ENCODE results near the gene BST2. TPM values are rescaled to one million over a fixed set of nuclear protein-coding genes. Genes with fewer than 3 reads are reported as not detected.

BST2 gene
- total and polyA plus RNA-seq, 9 of the 15 experiments (the other 6 are each of a cell fraction or from before 2014, with no cell fraction given), result 11.2 to 232 (median 151) TPM

DNA sequence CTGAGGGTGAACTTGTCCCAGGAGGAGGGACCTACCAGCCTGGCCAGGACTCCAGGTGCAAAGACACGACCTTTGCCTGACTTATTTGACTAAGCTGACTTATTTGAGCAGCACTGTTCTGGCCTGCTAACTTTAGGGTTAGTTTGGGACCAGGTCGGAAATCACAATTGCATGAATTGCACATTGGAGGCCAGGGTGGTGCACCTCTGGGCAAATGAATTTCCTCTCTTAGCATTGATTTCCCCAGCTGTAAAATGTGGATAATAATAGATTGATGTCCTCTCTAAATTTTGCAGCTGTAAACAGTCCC, 1.4 kb upstream of the BST2 start:
- DNase-seq (ENCODE audit: extremely low read depth in 1 of 4, low spot score in 3 of 4) (no peak), FAIRE-seq (no peak), ATAC-seq (no peak)
- TF ChIP-seq ZZZ3 (IDR thresholded peaks at IDR 0.05) (no peak), ZC3H4 (CRISPR knock-in tag; IDR thresholded peaks at IDR 0.05; ENCODE audit: borderline replicate concordance) (peak; percentile 62; the same call in 1 of the 2 replicates)
- BruUV-seq (replicated peaks), result TSS peak; percentile 50
- Histone ChIP-seq H3K9ac (ENCODE audit: insufficient read depth in 1 of 2, low read depth in 2 of 2, low read length in 2 of 2) (peak overlapping the region; percentile 78 to 93; a peak in 3 of 4 replicates), H2AFZ (ENCODE audit: low read depth, low read length) (0 out of 2 replicates have a peak overlapping the region, but pooled peaks have one; percentile 32), H4K20me1 (replicated peaks; ENCODE audit: control insufficient read depth, insufficient read depth, low read length) (0 out of 2 replicates have a peak, but pooled peaks cover 3% of the 10 kb centered on the region), H3K9me3 (replicated peaks; ENCODE audit: control insufficient read depth, insufficient read depth, low read depth, low read length) (no peaks in the 10 kb centered on the region), H3K4me1 (replicated peaks in 1 of 2; ENCODE audit: control insufficient read depth in 2 of 2, insufficient read depth in 2 of 2, low read length in 2 of 2) (peaks cover 12 to 35% of the 10 kb centered on the region in 2 experiments; a peak in 4 of 5 replicates), H3K79me2 (ENCODE audit: control insufficient read depth, insufficient read depth, low read length) (peaks cover 59% of the 10 kb centered on the region), H3K9me1 (ENCODE audit: control insufficient read depth, insufficient read depth, low read length) (no peaks in the 10 kb centered on the region), H3K4me2 (ENCODE audit: insufficient read depth, low read length) (peak overlapping the region; percentile 92), H3K4me3 (peak overlapping the region; percentile 53), H3K27me3 (ENCODE audit: control insufficient read depth in 2 of 2, insufficient read depth in 2 of 2, low read length in 2 of 2) (no peaks in the 10 kb centered on the region), H3K36me3 (ENCODE audit: control insufficient read depth, insufficient read depth, low read length) (peaks cover 17% of the 10 kb centered on the region; the same call in 2 of the 3 replicates), H3K27ac (ENCODE audit: extremely low read depth, low read depth, low read length) (peak overlapping the region; percentile 69)
- in situ Hi-C loops (cut with MboI) (no loop called here), intact Hi-C loops (cut with micrococcal nuclease) (no loop called here)
- 2% methylated on average over 2 of the region's 2 CpGs for WGBS (ENCODE audit: insufficient coverage, low coverage, missing lambda C conversion rate)
- ChIA-PET POLR2A (interaction anchor here (0.7 to 2.4 kb wide), 3 partner anchors 9 to 362 kb away, joined by 3 to 17 read pairs (median 16); partner anchors contain the start of gene MVB12A), CTCF (ENCODE audit: low intra/inter-chr PET ratio) (no interaction called here)

DNA sequence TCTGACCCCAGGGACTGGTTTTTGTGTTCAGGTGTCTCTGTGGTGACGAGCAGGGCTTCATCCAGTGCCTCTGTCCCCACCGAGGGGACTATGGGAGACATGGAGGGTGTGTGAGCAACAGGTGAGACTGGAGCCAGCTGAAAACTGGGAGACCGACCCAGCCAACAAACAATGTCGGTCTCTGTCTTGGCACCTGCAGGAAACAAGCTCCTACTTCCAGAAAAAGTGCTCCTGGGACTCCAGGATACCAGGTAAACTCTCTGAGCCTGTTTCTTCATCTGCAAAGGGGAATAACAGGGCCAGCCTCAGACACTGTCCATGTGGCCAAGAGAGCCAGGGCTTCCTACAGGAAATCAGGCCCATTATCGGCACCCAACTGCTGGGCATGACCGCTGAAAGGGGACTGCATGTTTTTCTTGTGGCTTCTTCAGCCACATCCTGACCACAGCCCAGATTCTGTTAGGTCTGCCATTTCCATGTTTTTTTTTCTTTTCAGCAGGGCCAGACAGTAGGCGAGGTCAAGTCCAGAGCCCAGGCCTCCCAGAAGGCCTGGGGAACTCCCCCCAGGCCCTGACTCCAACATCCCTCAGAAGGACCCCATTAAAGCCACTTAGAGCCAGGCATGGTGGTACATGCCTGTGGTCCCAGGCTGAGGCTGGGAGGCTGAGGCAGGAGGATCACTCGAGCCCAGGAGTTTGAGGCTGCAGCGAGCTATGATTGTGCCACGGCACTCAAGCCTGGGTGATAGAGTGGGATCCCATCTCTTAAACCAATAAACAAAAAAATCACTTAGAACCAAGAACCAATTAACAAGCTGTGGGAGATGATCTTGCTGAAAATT, 836 bp upstream of the BST2 start:
- Histone ChIP-seq H3K4me2 (ENCODE audit: insufficient read depth, low read length) (peak overlapping the region; percentile 92), H3K9ac (ENCODE audit: insufficient read depth in 1 of 2, low read depth in 2 of 2, low read length in 2 of 2) (peak overlapping the region; percentile 78 to 93), H3K27me3 (ENCODE audit: control insufficient read depth in 2 of 2, insufficient read depth in 2 of 2, low read length in 2 of 2) (no peaks in the 10 kb centered on the region), H3K4me3 (peak overlapping the region; percentile 53), H2AFZ (ENCODE audit: low read depth, low read length) (peak overlapping the region; percentile 81), H3K9me1 (ENCODE audit: control insufficient read depth, insufficient read depth, low read length) (no peaks in the 10 kb centered on the region), H3K36me3 (ENCODE audit: control insufficient read depth, insufficient read depth, low read length) (peaks cover 19% of the 10 kb centered on the region; the same call in 2 of the 3 replicates), H3K79me2 (ENCODE audit: control insufficient read depth, insufficient read depth, low read length) (peaks cover 64% of the 10 kb centered on the region), H3K27ac (ENCODE audit: extremely low read depth, low read depth, low read length) (peak overlapping the region; percentile 69), H3K9me3 (replicated peaks; ENCODE audit: control insufficient read depth, insufficient read depth, low read depth, low read length) (no peaks in the 10 kb centered on the region), H3K4me1 (replicated peaks in 1 of 2; ENCODE audit: control insufficient read depth in 2 of 2, insufficient read depth in 2 of 2, low read length in 2 of 2) (peaks cover 12 to 33% of the 10 kb centered on the region in 2 experiments; a peak in 4 of 5 replicates), H4K20me1 (replicated peaks; ENCODE audit: control insufficient read depth, insufficient read depth, low read length) (0 out of 2 replicates have a peak, but pooled peaks cover 3% of the 10 kb centered on the region)
- in situ Hi-C loops (cut with MboI) (no loop called here), intact Hi-C loops (cut with micrococcal nuclease) (no loop called here)
- BruUV-seq (replicated peaks), result TSS peak; percentile 84
- ATAC-seq (peak; percentile 25), DNase-seq (ENCODE audit: extremely low read depth in 1 of 4, low spot score in 3 of 4) (peak in 3 of 4 experiments; percentile 41 to 49 (median 48)), FAIRE-seq (peak; percentile 63)
- CTCF ChIA-PET (ENCODE audit: low intra/inter-chr PET ratio), result no interaction called here
- 8% methylated on average over 10 of the region's 10 CpGs for WGBS (ENCODE audit: insufficient coverage, low coverage, missing lambda C conversion rate)
- POLR2A ChIA-PET, result interaction anchor here (0.5 to 2.4 kb wide), 9 partner anchors 10 to 363 kb away, joined by 3 to 20 read pairs (median 4); partner anchors contain the start of genes CCDC194 and MVB12A
- TF ChIP-seq E2F3 (CRISPR knock-in tag; IDR thresholded peaks at IDR 0.05) (no peak), ETV1 (tag; conservative IDR thresholded peaks at IDR 0.05; ENCODE audit: low read depth) (peak; percentile 35; the same call in 1 of the 2 replicates), HMG20B (CRISPR knock-in tag; IDR thresholded peaks at IDR 0.05) (no peak), ZNF12 (CRISPR knock-in tag; IDR thresholded peaks at IDR 0.05) (no peak), HNRNPK (IDR thresholded peaks at IDR 0.05; ENCODE audit: low read depth, low read length, poor library complexity, severe bottlenecking) (no peak), FOXK1 (CRISPR knock-in tag; IDR thresholded peaks at IDR 0.05; ENCODE audit: borderline replicate concordance) (0 out of 2 replicates have a peak, but pooled peaks have one; percentile 37), FOXA3 (CRISPR knock-in tag; conservative IDR thresholded peaks at IDR 0.05 in 1 of 2, IDR thresholded peaks at IDR 0.05 in 1 of 2) (0 out of 4 replicates have a peak, but pooled peaks of 1 of the 2 experiments have one; percentile 12)
- TF ChIP-seq, protein P1, sequence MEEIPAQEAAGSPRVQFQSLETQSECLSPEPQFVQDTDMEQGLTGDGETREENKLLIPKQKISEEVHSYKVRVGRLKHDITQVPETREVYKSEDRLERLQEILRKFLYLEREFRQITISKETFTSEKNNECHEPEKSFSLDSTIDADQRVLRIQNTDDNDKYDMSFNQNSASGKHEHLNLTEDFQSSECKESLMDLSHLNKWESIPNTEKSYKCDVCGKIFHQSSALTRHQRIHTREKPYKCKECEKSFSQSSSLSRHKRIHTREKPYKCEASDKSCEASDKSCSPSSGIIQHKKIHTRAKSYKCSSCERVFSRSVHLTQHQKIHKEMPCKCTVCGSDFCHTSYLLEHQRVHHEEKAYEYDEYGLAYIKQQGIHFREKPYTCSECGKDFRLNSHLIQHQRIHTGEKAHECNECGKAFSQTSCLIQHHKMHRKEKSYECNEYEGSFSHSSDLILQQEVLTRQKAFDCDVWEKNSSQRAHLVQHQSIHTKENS (CRISPR knock-in tag; IDR thresholded peaks at IDR 0.05), result no peak
